ENCODE results near the gene EZH2.

Gene EZH2

GRCh38 chr7:148804343-148805235 lies 79.5 kb downstream of the EZH2 start:
- DNase-seq: no peak

- DNase-seq: no peak
These were observed 81.0 kb downstream of the EZH2 start for GRCh38 chr7:148803094-148803493.

GRCh38 chr7:148802101-148802493 lies 82.0 kb downstream of the EZH2 start:
- DNase-seq: no peak

DNA sequence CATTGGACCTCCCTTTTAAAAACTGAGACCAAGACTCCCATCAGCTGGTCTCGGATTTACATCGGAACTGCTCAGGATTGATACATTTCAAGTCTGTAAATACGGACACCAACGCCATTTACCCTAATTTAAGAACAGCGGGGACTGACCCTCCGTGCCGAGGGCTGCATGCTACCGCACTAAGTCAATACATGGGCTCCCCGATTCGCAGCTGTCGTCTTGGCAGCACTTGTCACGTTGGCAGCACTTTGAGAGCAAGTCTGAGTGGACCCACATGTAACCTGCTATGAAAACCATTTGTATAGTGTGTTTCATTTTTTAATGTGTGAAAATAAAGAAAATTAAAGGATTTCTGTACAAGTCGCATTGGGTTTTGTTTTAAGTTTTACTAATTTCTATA lies 83.4 kb downstream of the EZH2 start:
- DNase-seq: no peak

GRCh38 chr7:148799893-148800555 lies 84.1 kb downstream of the EZH2 start:
- DNase-seq: no peak

DNA sequence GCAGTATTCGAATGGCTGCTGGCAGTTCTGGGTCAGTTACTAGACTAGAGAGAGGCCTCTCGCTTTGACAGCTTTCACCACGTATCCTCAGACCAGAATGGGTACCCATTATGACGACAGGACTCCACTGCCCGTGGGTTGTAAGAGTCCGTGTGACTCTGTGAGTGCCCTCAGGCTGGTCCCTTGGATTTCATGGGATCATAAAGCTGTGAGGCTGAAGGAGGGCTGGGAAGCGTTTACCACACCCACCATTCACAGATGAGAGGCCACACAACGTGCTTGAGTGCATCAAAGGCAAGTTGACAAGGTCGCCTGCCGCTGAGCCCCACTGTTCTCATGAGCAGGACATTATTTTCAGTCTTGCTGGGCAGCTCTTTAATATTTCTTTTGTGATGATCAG lies 87.2 kb downstream of the EZH2 start:
- DNase-seq: no peak

DNA sequence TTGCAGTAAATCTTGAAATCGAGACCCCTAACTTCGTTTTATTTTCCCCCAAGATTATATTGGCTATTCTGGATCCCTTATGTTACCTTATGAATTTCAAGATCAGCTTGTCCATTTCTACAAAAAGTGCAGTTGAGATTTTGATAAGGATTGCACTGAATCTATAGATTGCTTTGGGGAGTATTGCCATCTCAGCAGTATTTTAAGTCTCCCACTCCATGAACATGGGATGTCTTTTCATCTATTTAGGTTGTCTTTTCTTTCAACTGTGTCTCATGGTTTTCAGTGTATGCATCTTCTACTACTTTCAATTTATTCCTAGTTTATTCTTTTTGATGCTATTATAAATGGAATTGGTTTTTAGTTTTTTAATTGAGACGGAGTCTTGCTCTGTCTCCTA lies 89.6 kb downstream of the EZH2 start:
- DNase-seq: no peak

- DNase-seq: no peak
These were observed 90.5 kb downstream of the EZH2 start for GRCh38 chr7:148793590-148793989.

GRCh38 chr7:148791546-148791945 lies 92.5 kb downstream of the EZH2 start:
- no peak for DNase-seq

- no peak for DNase-seq
These were observed 93.2 kb downstream of the EZH2 start for GRCh38 chr7:148790850-148791249.

- DNase-seq: no peak
These were observed 93.9 kb downstream of the EZH2 start for GRCh38 chr7:148790131-148790726.

DNA sequence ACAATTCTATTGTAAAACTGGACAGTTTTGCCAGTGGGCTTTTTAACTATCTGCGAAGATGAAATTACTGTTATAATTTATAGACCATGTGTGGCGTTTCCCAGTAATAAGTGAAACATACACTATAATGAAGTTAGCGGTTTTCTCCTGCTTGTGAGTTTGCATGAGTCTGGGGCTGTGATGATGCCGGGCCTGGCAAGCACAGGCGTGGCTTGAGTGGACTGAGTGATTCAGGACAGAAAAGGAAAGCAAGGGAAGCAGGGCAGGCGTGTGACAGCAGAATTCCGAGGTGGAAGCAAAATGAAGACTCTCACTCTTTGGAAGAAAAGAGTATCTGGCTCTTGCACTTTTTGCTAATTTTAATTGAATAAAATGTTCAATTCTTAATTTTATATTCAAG lies 94.9 kb downstream of the EZH2 start:
- DNase-seq: no peak

GRCh38 chr7:148787571-148788295 lies 96.4 kb downstream of the EZH2 start:
- no peak for DNase-seq

DNA sequence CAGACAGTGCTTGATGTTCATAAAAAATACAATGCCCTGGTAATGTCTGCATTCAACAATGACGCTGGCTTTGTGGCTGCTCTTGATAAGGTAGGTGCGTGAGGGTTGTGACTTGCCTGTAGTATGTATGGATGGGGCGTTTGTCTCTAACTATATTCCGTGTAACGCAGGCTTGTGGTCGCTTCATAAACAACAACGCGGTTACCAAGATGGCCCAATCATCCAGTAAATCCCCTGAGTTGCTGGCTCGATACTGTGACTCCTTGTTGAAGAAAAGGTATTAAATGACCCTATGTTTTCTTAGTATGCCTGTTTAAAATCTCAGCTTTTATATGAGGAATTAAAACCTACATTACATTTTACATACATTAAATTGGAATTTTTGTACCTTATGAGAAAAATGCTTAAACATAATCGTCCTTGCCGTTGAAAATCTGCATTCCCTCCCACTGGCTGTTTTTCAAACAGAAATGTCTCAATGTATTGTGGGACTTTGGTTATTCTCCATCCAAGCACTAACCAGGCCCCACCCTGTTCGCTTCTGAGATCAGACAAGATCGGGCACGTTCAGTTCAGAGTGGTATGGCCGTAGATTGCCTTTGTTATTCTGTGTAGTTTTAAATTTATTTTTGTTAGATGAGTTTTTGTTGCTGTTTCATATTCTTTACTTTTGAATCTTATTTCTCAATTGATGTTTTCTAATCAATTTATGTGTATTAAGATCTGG lies 100.1 kb downstream of the EZH2 start:
- no peak for DNase-seq

GRCh38 chr7:148782757-148783456 lies 101.2 kb downstream of the EZH2 start:
- DNase-seq: no peak

- DNase-seq: no peak
These were observed 109.6 kb downstream of the EZH2 start for GRCh38 chr7:148774471-148774870.

GRCh38 chr7:148773334-148773733 lies 110.8 kb downstream of the EZH2 start:
- DNase-seq: no peak

DNA sequence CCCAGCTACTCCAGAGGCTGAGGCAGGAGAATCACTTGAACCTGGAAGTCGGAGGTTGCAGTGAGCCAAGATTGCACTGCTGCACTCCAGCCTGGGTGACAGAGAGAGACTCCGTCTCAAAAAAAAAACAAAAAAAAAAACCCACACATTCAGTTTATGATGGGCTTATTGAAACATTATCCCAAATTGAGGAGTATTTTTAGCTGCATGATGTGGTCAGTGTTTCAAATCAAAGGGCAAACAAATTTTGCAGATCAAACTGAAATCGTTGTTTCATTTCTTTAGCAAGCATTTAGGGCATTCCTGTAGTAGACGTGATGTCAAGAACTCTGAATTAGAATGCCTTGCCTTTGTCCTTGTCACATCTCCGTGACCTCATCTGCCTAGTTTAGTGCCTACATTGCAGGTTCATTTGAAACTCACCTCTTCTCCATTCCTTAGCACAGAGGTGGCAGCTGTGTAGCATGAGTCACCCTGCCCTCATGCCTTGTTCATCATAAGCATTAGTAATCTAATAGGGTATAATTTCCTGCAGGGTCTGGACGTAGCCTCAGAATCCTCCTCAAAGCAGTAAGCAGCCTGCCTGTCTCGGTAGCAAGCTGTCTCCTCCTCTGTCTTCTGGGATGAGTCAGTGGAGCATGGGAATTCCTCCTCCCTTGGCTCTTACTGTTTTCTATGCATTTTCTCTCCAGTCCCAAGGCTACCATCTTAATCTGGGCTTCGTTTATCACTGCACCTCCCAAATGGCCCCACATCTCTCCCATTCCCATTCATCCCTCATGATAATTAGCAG lies 111.6 kb downstream of the EZH2 start:
- no peak for DNase-seq

- DNase-seq: no peak
These were observed 114.1 kb downstream of the EZH2 start for GRCh38 chr7:148770004-148770403.

- no peak for DNase-seq
These were observed 120.5 kb downstream of the EZH2 start for GRCh38 chr7:148763622-148764021.
